Subcutaneous adipose tissue (tissue), 4 donors: ENCODE data around the gene TTLL11. TPM values are rescaled to one million over a fixed set of nuclear protein-coding genes. Genes with fewer than 3 reads are reported as not detected.

Experiments
- total RNA-seq, 4 donors: library from RNA; depleted of rRNA; stranded (reverse); fragments of >200 nt; gene quantifications; one replicate each; pipeline ENCODE4 v1.1.0, GENCODE V29; 2016
- TF ChIP-seq, protein P1 (sequence below): fragments of 450-650 bp; IDR thresholded peaks from one replicate; pipeline ENCODE4 v1.5.1; 2016; ENCODE audit warnings: low read depth, mild to moderate bottlenecking, control low read depth, antibody characterized with exemption, moderate library complexity

TTLL11 gene
- total RNA-seq, 4 donors from 2014 or later: 4.4 to 8.7 (median 6.4) TPM

- TF ChIP-seq, protein P1, sequence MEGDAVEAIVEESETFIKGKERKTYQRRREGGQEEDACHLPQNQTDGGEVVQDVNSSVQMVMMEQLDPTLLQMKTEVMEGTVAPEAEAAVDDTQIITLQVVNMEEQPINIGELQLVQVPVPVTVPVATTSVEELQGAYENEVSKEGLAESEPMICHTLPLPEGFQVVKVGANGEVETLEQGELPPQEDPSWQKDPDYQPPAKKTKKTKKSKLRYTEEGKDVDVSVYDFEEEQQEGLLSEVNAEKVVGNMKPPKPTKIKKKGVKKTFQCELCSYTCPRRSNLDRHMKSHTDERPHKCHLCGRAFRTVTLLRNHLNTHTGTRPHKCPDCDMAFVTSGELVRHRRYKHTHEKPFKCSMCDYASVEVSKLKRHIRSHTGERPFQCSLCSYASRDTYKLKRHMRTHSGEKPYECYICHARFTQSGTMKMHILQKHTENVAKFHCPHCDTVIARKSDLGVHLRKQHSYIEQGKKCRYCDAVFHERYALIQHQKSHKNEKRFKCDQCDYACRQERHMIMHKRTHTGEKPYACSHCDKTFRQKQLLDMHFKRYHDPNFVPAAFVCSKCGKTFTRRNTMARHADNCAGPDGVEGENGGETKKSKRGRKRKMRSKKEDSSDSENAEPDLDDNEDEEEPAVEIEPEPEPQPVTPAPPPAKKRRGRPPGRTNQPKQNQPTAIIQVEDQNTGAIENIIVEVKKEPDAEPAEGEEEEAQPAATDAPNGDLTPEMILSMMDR: no peak
Observed at GRCh38 chr9:121841771-121842611, 251.1 kb downstream of the TTLL11 start.

GRCh38 chr9:121840838-121841760 lies 252.0 kb downstream of the TTLL11 start:
- TF ChIP-seq, protein P1: no peak

DNA sequence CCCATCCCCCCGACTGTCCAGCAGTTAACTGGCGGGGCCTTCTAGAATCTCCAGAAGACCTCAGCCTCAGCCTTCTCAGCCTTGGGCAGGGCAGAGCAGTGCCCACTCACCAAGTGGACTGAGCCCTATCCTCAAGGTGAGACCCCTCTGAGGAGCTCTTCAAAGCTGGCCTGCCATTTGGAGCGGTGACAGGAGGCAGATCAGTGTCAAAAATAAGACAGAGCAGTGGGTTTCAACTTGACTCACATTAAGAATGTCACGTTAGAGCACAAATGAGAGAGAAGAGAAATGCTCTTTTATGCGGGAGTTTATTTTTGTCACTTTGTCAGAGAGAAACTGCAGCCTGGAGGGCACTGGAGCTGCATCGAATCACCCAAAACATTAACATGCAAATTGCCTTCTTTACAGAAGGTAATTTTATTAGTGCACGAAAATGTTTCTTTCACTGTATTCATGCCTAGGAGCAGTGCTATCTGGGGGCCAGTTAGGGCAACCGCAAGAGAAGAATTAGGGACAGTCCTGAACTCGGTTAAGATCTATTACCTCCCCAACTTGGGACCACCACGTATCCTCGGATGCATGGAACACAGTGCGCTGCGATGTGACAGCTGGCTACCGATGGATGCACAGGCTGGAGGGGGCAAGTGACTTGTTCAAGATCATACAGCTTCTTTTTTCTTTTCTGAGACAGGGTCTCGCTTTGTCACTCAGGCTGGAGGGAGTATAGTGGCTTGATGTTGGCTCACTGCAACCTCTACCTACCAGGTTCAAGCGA lies 253.2 kb downstream of the TTLL11 start:
- TF ChIP-seq, protein P1: no peak

- TF ChIP-seq, protein P1: no peak
Observed at GRCh38 chr9:121838746-121839669, 254.1 kb downstream of the TTLL11 start.

DNA sequence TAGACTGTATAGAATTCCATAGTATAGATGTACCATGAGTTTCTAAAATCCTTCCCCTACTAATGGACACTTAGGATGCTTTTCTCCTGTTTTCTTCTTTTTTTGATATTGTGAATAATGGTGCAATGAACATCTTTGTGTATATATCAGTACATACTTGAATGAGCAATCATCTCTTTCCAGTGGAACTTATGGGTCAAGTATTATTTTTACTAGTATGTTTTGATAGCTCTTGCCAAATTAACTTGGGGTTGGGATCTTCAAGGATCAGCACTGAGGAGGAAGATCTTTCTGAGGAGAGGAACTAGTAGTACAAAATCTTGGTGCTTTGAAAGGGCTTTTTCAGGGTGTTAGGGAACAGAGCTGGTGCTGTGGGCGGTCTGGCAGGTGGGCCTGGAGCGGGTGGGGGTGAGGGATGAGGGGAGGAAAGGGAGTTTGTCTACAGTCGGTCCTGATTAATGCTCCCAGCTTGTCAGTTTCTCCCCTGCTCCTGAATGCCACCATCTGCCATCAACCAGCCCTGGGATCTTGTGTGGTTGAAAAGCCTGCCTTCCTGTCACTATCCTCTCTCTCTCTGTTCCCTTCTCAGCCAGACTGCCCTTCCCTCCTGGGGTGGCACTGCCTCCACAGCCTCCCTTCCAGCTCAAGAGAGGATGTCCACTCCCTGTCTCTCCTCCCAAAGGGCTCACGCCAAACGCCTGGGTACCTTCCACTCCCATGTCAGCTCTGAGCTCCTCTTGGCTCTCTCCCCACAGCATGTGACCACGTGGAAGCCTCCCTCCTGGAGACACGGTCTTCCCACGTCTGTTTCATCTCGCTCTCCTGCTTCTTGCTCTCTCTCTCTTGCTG lies 255.8 kb downstream of the TTLL11 start:
- TF ChIP-seq, protein P1: no peak
